DND-41 (cell line): ENCODE measurements around the gene LHX2.

Source experiments
- ATAC-seq: fragments of 200-7000 bp; cut with Tn5 transposase; 3 replicates; pipeline ENCODE4 v1.9.1; 2021; ENCODE audit warnings: low read depth; ENCODE audit not compliant: insufficient read depth
- DNase-seq: peaks from one replicate; pipeline ENCODE4 v3.0.0-alpha.2; 2020
- H2AFZ ChIP-seq: 2 replicates; pipeline ENCODE4 v1.6.0; 2012; ENCODE audit warnings: low read depth, low read length
- H3K27ac ChIP-seq: 2 replicates; pipeline ENCODE4 v1.5.1; 2012; ENCODE audit warnings: low read length, inconsistent platforms
- H3K27me3 ChIP-seq: fragments of 200-600 bp; sonication (generic); 2 replicates; pipeline ENCODE4 v1.6.0; 2012; ENCODE audit warnings: low read length, mild to moderate bottlenecking, inconsistent platforms; ENCODE audit not compliant: insufficient read depth, poor library complexity
- H3K36me3 ChIP-seq: 2 replicates; pipeline ENCODE4 v1.5.1; 2012; ENCODE audit warnings: low read length, inconsistent platforms; ENCODE audit not compliant: insufficient read depth
- H3K4me1 ChIP-seq: 2 replicates; pipeline ENCODE4 v1.5.1; 2012; ENCODE audit warnings: mild to moderate bottlenecking, low read length; ENCODE audit not compliant: insufficient read depth
- H3K4me2 ChIP-seq: 2 replicates; pipeline ENCODE4 v1.6.0; 2012; ENCODE audit warnings: mild to moderate bottlenecking, moderate library complexity, low read length, inconsistent platforms; ENCODE audit not compliant: insufficient read depth
- H3K4me3 ChIP-seq, 2 experiments: fragments of 200-600 bp in 1 of 2; shearing (Covaris generic) in 1 of 2; 2 replicates each; pipeline ENCODE4 v1.5.1; 2012 to 2016; ENCODE audit warnings: inconsistent platforms in 2 of 2, low read length in 2 of 2, mild to moderate bottlenecking in 2 of 2, low read depth in 1 of 2, moderate library complexity in 1 of 2
- H3K79me2 ChIP-seq: 2 replicates; pipeline ENCODE4 v1.6.0; 2012; ENCODE audit warnings: low read length, inconsistent platforms; ENCODE audit not compliant: insufficient read depth
- H3K9ac ChIP-seq: 2 replicates; pipeline ENCODE4 v1.6.0; 2012; ENCODE audit warnings: low read depth, mild to moderate bottlenecking, inconsistent platforms, low read length, moderate library complexity
- H3K9me3 ChIP-seq: 2 replicates; pipeline ENCODE4 v1.5.1; 2012; ENCODE audit warnings: low read length, moderate library complexity, mild to moderate bottlenecking, inconsistent platforms; ENCODE audit not compliant: insufficient read depth, severe bottlenecking
- H4K20me1 ChIP-seq: 2 replicates; pipeline ENCODE4 v1.6.0; 2012; ENCODE audit warnings: low read length; ENCODE audit not compliant: insufficient read depth
- EZH2 ChIP-seq: IDR thresholded peaks from 3 replicates; pipeline ENCODE4 v1.6.1; 2012; ENCODE audit warnings: borderline replicate concordance, low read depth, mild to moderate bottlenecking, moderate library complexity, low read length, inconsistent platforms; ENCODE audit not compliant: severe bottlenecking
- TF ChIP-seq, protein P1 (sequence below): IDR thresholded peaks from 2 replicates; pipeline ENCODE4 v1.5.1; 2012; ENCODE audit warnings: borderline replicate concordance, low read length, moderate library complexity, mild to moderate bottlenecking; ENCODE audit not compliant: poor library complexity, severe bottlenecking; ENCODE audit errors: extremely low read depth

Gene LHX2

DNA sequence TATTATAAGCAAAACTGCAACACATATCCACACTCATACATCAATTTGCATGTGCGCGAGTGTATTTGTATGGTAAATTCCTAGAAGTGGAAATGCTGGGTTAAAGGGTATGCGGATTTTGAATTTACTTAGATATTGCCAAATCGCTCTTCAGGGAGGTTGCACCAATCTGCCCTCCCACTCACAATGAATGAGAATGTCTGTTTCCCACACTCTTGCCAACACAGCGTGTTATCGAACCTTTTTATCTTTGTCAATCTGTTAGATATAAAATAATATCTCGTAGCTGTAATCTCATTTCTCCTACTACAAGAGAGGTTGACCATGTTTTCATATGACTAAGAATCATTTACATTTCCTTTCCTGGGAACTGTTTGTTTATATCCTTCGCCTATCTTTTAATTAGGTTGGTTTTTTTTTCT, 35.7 kb downstream of the LHX2 start:
- H3K9me3 ChIP-seq, result no peaks in the 10 kb centered on the region
- ATAC-seq (no peak), DNase-seq (no peak)
- H3K27ac ChIP-seq, result no peak overlapping the region
- H3K36me3 ChIP-seq, result no peaks in the 10 kb centered on the region
- H3K4me1 ChIP-seq, result no peaks in the 10 kb centered on the region
- no peaks in the 10 kb centered on the region for H4K20me1 ChIP-seq
- H3K4me2 ChIP-seq, result no peak overlapping the region
- no peaks in the 10 kb centered on the region for H3K27me3 ChIP-seq
- no peak overlapping the region for H2AFZ ChIP-seq
- H3K4me3 ChIP-seq, result no peak overlapping the region
- H3K79me2 ChIP-seq, result no peaks in the 10 kb centered on the region
- TF ChIP-seq, protein P1, sequence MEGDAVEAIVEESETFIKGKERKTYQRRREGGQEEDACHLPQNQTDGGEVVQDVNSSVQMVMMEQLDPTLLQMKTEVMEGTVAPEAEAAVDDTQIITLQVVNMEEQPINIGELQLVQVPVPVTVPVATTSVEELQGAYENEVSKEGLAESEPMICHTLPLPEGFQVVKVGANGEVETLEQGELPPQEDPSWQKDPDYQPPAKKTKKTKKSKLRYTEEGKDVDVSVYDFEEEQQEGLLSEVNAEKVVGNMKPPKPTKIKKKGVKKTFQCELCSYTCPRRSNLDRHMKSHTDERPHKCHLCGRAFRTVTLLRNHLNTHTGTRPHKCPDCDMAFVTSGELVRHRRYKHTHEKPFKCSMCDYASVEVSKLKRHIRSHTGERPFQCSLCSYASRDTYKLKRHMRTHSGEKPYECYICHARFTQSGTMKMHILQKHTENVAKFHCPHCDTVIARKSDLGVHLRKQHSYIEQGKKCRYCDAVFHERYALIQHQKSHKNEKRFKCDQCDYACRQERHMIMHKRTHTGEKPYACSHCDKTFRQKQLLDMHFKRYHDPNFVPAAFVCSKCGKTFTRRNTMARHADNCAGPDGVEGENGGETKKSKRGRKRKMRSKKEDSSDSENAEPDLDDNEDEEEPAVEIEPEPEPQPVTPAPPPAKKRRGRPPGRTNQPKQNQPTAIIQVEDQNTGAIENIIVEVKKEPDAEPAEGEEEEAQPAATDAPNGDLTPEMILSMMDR, result no peak
- no peak for TF ChIP-seq EZH2
- H3K9ac ChIP-seq, result no peak overlapping the region

DNA sequence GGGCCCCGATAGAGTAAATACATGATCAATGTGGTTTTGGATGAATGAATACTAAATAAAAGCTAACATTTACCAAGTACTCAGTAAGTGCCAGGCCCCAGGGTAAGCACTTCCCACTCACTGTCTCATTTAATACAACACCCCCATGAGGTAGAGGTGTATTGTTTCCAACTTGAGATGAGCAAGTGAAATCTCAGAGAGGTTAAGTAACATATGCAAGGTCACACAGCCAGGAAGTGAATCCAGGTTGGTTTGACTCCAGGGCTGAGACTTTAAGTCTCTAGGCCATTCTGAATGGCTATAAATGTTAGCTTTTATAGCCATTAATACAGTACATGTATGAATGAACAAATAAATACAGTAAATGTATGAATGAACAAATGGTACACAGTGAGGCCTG, 39.4 kb downstream of the LHX2 start:
- Histone ChIP-seq H3K4me2 (no peak overlapping the region), H3K9ac (no peak overlapping the region), H3K4me1 (no peaks in the 10 kb centered on the region), H4K20me1 (no peaks in the 10 kb centered on the region), H2AFZ (no peak overlapping the region), H3K27me3 (no peaks in the 10 kb centered on the region), H3K36me3 (no peaks in the 10 kb centered on the region), H3K4me3 (no peak overlapping the region), H3K9me3 (no peaks in the 10 kb centered on the region), H3K79me2 (no peaks in the 10 kb centered on the region), H3K27ac (no peak overlapping the region)
- ATAC-seq (no peak), DNase-seq (no peak)
- TF ChIP-seq, protein P1, result no peak
- no peak for TF ChIP-seq EZH2

- no peaks in the 10 kb centered on the region for H4K20me1 ChIP-seq
- no peaks in the 10 kb centered on the region for H3K9me3 ChIP-seq
- H3K27me3 ChIP-seq, result no peaks in the 10 kb centered on the region
- no peaks in the 10 kb centered on the region for H3K36me3 ChIP-seq
- no peaks in the 10 kb centered on the region for H3K79me2 ChIP-seq
- no peak overlapping the region for H3K4me2 ChIP-seq
- H2AFZ ChIP-seq, result no peak overlapping the region
- TF ChIP-seq EZH2, result no peak
- TF ChIP-seq, protein P1, result no peak
- DNase-seq (no peak), ATAC-seq (no peak)
- no peaks in the 10 kb centered on the region for H3K4me1 ChIP-seq
- no peak overlapping the region for H3K27ac ChIP-seq
- no peak overlapping the region for H3K4me3 ChIP-seq
- H3K9ac ChIP-seq, result no peak overlapping the region
Observed at GRCh38 chr9:124052401-124052800, 40.8 kb downstream of the LHX2 start.

GRCh38 chr9:124054582-124055227, 43.1 kb downstream of the LHX2 start:
- TF ChIP-seq, protein P1, result no peak
- TF ChIP-seq EZH2, result no peak
- no peak overlapping the region for H2AFZ ChIP-seq
- H3K36me3 ChIP-seq, result no peaks in the 10 kb centered on the region
- H3K9me3 ChIP-seq, result no peaks in the 10 kb centered on the region
- no peaks in the 10 kb centered on the region for H4K20me1 ChIP-seq
- H3K4me2 ChIP-seq, result no peak overlapping the region
- no peak overlapping the region for H3K27ac ChIP-seq
- H3K9ac ChIP-seq, result no peak overlapping the region
- no peaks in the 10 kb centered on the region for H3K27me3 ChIP-seq
- no peaks in the 10 kb centered on the region for H3K4me1 ChIP-seq
- no peak for ATAC-seq
- DNase-seq, result no peak
- no peak overlapping the region for H3K4me3 ChIP-seq
- H3K79me2 ChIP-seq, result no peaks in the 10 kb centered on the region
